NCI-H1417 (cell line): ENCODE measurements around the gene RAB7B.
"Not testable (repeated sequence)": the region's sequence is repeated elsewhere in the genome, so short reads cannot be mapped to it uniquely, and the experiment has no call there.

Source experiments
- DNase-seq, 3 experiments: peaks; one replicate each; lab custom pipeline; 2025; lab: John Stamatoyannopoulos, UW

RAB7B gene

DNA sequence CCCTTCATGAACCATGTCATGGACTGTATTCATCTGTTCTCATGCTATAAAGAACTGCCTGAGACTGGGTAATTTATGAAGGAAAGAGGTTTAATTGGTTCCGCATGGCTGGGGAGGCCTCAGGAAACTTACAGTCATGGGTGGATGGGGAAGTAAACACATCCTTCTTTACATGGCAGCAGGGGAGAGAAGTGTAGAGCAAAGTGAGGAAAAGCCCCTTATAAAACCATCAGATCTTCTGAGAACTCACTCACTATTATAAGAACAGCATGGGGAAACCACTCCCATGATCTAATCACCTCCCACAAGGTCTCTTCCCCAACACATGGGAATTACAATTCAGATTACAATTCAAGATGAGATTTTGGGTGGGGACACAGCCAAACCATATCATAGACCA lies 6.6 kb downstream of the RAB7B start:
- DNase-seq = not testable (repeated sequence)

DNA sequence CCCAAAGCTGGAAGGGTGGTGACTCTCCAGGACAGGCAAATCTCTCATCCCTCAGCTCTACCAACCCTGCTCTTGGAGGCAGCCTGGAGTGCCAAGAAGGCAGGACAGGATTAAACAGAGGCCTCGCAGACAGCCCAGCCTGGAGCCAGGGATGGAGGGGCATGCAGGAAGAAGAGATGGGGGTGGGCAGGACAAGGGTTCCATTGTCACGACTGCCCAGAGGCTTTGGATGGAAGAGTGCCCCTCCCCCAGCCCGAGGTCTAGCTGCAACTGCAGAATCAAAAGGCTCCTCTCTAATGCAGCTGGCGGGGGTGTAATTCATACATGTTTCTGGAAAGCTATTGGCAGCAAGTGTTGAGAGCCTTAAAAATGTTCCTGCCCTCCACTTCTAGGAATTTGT lies 8.8 kb downstream of the RAB7B start:
- no peak for DNase-seq

DNA sequence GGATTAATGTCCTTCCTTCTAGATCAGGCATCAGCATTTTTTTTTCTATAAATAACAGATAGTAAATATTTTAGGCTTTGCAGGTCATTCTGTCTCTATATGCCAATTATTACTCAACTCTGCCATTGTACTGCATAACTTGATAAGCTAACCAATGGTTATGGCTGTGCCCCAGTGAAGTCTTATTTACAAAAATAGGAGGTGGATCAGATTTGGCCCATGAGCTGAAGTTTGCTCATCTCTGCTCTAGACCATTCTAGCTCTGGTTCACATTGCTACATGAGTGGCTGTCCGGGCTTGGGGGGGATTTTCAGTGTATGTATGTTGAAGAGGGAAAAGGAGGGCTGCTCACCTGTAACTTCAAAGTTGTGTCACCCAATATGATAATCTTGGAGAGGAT lies 10.1 kb downstream of the RAB7B start:
- no peak for DNase-seq

DNA sequence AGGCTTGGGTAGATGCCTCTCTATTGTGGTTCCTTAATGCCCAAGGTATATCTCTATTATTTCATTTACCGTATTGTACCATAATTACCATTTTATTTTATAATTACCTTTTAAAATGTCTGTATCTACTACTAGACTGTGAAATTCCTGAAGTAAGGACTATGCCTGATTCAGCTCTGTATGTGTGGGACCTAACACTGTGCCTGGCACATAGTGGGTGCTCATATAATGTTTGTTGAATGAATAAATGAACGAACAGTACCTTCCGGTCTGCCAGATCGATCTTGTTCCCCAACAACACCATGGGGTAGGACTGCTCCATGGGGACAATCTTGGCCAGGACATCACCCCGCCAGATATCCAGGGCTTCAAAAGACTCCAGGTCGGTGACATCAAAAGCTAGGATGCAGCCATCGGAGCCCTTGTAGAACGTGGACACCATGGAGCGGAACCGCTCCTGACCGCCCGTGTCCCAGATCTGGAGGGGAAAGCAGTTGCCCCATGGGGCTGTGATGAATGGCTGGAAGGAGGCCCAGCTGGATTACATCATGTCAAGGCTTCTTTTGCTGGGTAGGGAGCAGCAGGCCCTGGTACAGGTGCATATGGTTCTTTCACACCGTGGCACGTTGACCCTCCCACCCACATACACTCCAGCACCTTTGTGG lies 10.8 kb downstream of the RAB7B start:
- DNase-seq = no peak

DNA sequence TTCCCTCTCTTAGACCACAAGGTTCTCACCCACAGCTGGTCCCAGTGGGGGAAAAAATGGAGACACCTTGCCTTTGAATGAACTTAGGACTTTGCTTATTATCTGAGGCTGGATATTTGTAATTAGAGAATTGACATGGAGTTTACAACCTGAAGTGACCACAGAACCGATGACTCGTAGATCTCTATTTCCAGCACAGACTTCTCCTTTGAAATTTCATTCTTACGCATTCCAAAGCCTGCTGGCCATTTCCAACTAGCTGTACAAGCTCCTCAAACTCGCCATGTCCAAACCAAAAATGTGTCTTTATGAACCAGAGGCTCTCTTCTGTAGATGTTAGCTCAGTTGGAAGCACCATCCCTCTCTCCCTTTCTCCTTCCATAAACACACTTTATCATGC lies 12.0 kb downstream of the RAB7B start:
- DNase-seq = no peak

DNA sequence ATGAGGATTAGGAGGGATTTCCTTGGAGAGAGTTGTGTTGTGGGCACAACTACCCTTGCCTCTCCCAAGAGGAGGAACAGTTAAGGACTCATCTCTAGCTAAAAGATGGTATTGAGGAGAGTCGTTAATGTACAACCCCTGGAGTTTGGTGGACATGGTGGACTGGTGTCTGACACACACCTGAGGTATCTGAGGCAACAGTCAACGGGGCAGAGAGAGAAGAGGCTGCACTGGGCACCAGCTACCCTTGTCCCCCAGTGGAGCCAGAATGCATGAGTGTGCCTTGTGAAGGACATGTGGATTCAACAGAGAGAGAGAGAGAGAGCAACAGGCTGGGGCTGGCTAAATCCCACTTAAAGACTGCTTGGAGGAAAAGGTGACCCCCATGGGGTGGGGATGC lies 13.0 kb downstream of the RAB7B start:
- no peak for DNase-seq

DNA sequence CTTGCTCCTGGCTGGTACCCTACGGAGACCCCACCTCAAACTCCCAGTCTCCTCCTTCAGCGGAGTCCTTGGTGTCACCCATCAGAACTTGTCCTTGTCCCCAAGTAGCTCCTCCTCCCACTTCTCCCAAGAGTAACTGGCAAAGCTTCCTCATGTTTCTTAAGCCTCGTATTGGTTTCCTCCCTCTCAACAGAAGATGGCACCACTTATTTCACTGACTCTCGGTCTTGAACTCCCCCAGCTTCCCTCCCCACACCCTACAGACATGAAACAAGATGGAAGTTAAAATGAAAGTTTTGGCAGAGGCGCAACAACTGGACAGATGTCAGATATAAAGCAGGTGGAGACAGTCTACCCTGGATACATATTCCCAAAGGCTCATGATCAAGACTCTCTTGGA lies 13.4 kb downstream of the RAB7B start:
- no peak for DNase-seq

DNA sequence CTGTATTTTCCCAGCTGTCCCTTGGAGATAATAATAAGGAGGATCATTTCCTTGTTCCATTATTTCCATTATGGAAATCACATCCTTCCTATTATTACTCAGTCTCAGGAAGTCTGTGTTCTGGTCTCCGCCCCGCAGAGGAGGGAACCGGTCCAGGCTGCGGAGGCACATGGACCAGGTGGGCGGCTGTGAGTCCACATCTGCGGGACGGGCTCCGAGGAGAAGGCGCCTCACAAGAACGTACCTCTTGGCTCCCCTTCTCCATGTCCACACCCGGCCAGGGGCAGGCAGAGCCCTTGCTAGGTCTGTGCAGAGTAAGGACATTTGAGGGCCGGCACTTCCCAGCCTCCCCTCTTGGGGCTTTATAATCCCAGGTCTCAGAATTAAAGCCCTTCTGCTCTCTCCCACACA lies 14.6 kb downstream of the RAB7B start:
- DNase-seq = no peak

DNA sequence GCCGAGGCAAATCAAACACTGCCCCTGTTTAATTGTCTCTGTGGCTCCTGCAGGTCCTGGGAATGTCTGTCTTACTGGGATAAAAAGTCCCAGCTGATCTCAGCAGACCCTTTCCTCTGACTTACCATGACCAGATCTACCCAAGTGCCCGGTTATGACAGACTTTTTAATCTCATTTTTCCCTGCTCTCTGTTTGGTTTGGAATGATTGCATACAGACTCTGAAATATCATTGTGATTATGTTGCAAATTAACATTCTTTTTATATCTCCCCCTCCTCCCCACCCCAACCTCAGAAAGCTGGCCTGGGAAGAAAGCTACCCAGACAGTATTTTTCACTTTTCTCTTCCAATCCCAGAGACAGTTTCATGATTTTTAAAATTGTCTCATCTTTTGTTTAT lies 16.3 kb downstream of the RAB7B start:
- DNase-seq = no peak

DNA sequence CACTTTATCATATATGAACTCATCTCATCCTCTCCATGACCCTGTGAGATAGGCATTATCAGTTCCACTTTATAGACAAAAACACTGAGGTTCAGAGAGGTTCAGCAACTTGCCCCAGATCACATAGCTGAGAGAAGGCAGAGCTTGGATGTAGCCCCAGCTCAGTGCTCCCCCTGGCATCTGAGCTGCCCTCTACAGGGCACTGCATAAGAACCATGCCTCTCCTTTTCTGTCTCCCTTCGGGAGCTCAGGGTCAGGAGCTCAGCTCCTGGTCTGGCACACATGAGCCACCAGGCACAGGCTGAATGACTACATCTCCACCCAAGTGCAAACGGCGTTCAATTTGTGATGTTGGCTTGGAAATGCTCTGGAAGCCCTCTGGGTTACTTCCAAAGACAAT lies 16.9 kb downstream of the RAB7B start:
- no peak for DNase-seq

DNA sequence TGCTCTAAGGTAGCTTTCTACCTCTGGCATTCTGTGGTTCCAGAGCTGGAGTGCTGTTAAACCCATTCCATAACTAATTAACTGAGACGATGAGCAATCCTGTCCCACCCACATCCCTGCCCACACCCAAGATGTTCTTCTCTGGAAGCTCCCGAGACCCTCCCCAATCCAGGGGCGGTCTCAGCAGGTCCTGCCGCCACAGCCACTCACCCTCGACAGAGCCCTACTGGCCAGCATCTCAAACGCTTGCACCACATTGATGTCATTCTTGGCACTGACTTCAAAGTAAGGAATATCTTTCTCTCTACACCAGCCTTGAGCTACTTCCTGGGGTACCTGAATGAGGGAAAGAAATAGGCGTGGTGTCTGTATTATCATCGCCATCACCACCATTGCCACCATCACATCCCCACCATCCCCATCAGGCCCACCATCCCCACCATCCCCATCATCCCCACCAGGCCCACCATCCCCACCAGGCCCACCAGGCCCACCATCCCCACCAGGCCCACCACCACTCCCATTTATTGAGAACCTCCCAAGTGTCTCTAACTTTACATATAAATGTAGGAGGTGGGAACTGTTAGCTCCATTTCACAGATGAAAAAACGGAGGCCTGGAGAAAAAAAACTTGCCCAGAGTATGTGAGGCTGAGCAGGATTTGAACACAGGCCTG lies 17.7 kb downstream of the RAB7B start:
- DNase-seq = no peak

DNA sequence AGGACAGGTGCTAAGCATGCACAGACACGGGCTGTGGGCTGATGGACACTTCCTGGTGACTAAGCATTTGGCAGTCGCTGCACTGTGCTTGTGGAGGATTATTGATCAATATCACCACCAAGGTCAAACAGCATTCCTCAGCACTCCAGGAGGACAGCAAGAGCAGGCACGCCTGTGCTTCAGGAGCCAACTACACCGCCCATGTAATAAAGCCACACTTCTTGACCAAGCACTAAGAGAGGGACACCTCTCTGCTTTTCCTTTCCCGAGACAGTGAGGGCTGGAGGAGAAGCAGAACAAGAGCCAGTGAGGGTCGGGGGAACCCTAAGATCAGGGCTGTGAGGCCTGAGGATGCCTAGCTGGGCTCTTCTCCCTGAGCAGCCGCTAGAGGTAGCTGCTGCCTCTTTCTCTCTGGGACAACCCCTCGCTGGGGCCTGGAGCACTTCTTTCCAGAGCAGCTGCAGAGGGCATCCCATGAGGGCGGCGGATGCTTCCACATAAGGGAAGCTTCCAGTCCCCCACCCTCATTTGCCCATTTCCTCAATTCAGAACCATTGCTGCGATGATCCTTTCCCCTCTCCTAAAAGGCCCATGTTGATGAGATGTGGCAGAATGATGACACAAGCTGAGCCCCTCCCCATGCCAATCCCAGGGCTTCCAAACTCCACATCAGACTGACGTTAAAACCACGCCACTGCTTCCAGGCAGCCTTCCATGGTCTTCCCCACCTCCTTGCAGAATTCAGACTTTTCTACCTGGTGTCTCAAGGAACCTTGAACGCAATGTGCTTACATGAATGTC lies 19.1 kb downstream of the RAB7B start:
- DNase-seq = peak in 1 of 3 experiments; percentile 57

DNA sequence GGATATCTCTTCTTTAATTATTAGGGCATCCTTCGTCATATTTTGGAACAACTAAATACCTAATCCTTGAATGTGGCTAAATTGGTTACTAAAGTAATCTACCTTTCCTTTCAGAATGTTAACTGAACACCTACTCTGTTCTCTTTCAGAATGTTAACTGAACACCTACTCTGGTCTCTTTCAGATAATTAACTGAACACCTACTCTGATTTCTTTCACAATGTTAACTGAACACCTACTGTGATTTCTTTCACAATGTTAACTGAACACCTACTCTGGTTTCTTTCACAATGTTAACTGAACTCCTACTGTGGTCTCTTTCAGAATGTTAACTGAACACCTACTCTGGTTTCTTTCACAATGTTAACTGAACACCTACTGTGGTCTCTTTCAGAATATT lies 21.9 kb downstream of the RAB7B start:
- DNase-seq = no peak

DNA sequence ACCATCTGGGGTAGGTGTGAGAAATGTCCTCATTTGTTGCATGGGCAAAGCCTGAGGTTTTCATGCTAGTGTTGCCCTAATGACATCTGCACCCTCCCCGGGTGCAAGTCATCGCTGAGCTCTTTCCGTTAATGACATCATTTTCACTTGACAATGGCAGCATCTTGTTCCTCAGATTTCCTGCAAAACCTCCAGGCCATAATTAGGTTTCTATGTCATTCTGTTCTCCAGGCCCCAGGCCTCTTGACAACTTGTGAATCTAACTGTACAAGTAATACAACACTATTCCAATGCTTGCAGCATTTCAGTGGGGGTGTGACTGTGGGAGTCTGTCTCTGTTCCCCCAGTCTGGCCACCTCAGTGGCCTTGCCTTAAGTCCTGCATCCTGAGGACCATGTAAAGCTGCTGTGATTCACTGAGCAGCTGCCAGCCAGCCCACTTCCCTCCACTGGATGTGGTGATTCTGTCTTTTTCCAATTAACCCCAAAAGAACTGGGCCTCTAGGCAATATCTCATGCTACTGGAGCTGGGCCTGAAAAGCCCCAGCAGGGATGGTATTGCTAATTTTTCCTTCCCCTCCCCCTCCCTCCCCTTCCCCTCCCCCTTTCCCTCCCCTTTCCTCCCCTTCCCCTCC lies 22.8 kb downstream of the RAB7B start:
- peak in 1 of 3 experiments; percentile 25 for DNase-seq

DNA sequence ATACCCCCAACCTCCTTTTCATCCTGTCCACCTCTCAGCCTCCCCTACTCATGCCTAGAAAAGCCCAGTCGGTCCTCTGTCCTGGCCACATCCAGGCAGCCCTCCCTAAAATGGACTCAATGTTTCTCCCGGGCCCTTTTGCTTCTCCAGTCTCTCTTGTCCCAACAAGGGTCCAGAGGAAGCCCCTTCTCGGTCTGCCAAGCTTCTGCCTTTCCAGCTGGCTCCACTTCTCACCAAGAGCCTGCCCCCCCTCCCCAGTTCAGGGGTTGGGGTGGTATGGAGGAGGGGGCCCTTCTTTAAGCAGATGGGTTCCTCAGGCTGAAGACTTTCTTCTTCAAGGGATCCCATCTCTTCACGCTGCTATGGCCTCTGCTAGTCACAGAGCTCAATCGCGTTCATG lies 23.9 kb downstream of the RAB7B start:
- no peak for DNase-seq

DNA sequence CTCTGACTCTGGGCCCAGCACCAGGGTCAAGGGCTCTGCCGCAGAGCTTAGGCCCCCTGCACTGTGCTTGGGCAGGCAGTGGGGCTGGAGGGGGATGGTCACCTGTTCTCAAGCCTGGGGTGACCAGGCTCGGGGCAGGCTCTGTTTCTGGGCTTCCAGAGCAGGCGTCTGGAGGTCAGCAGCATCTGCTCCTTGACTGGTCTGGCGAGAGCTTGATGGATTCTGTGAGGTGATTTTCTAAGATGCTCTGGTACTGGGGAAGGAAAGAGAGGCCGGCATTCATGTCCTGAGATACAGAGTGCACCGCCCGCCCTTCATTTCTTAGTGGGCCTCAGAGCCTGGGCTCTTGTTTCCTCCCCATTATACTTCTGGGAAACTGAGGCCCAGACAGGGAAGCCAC lies 24.5 kb downstream of the RAB7B start:
- no peak for DNase-seq

DNA sequence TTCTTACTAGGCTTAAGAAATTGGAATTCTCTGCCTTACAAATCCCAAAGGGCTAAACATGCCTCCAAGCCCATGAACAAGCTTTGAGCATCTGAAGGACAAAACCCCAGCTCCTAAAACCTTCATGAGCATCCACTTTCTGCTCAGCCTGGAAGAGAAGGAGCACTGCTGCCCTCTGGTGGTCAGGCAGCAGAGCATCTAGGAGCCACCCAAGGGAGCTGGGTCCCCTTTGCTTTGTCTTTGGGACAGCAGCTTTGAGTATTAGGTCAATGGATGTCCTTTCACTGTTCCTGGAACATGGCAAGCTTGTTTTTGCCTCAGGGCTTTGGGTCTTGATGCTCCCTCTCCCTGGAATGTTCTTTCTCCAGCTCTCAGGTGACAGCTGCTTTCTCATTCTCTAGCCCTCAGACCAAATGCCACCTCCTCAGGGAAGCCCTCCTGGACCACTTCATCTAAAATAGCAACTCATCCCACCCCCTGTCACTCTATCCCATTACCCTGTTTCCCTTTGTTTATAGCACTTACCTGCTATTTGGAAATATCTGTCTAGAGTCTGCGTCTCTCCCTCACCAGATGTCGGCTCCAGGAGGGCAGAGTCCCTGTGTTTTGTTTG lies 25.7 kb downstream of the RAB7B start:
- DNase-seq = peak; percentile 61 to 97 (median 88)

DNA sequence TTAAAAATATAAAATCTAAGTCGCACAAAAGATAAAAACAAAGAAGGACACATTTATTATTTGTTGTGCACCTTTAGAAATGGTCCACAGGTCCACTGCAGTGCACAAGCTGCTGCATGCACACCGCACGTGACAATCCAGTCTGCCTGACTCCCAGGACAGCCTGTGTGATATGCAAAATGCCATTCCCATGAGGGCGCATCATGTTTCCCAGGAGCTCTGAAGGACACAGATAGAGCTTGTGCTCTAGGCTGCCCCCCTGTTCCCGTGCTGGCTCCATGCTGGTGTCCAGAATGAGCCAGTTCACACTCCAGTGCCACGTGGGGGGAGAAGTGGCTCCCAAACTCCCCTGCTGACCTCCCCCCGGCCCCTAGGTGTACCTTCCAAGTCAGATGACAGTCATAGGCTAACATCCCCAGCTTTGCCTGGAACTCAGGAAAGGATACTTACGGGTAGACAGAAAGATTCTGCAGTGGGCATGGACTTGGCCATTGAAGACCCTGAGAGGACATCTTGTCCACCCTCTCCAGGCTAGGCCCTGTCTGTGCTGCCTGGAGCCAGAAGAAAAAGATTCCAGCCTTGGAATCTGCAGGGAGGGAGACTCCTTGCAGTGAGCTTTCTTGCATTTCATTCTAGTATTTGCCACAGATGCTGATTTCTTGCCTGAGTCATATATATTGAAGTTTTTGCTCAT lies 26.3 kb downstream of the RAB7B start:
- peak in 2 of 3 experiments; percentile 42 to 98 for DNase-seq

DNA sequence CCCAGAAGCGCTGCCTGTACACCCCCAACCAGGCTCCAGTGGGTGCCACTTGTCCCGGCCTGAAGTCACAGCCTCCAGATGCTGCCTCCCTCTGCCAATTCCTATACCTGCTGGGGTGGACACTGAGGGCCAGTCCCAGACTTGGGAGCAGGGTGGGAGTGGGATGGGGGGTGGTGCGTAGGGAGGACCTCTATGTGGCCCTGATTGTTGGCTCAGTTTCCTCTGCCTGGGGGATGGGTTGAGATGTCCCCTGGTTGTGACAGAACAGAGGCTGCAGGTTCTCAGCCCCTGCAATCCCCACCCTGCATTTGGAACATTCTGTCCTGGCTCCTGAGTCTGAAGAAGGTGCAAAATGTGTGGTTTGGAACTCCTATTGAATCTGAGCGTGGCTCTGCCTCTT lies 27.2 kb downstream of the RAB7B start:
- no peak for DNase-seq

DNA sequence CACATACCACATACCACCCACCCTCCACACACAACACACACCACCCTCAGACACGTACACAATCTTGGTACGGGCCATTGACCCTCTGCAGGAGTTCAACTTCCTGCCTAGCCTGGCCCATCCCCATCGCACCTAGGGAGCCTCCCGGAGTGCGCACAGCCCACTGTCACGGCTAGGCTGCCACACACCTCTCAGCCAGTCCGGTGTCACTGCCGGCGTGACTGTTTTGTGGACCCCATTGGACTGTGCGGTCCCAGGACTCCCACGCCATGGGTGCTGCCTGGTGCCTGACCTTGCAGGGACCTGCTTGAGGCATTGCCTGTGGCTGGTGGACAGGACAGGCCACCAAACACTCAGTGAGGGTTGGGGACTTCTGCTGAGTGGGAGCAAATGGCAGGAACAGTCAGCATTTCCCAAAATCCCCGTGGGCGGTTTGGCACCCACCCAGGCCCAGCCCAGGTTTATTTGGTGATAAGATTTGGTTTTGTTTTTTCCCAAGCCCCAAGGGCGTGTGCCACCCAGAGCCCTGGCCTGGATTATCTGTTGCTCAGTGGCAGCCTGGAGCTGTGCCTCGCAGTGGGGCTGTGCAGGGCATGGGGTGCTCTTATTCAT lies 27.7 kb downstream of the RAB7B start:
- no peak for DNase-seq

DNA sequence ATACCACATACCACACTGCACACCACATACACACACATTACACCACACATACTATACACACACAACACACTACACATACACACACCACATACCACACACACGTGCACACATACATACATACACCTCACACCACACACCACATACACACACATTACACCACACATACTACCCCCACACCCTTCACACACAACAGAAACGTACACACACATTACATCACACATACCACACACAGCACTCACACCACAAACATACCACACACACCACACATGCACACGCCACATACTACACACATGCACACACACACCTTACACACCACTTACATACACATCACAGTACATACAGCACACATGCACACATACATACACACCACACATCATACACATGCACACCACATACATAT lies 28.5 kb downstream of the RAB7B start:
- DNase-seq = no peak
